Measurements from ENCODE around the gene SCYGR6. TPM values are rescaled to one million over a fixed set of nuclear protein-coding genes. Genes with fewer than 3 reads are reported as not detected.

SCYGR6 gene
- total and polyA plus RNA-seq, 3 donors from 2014 or later = not detected

DNA sequence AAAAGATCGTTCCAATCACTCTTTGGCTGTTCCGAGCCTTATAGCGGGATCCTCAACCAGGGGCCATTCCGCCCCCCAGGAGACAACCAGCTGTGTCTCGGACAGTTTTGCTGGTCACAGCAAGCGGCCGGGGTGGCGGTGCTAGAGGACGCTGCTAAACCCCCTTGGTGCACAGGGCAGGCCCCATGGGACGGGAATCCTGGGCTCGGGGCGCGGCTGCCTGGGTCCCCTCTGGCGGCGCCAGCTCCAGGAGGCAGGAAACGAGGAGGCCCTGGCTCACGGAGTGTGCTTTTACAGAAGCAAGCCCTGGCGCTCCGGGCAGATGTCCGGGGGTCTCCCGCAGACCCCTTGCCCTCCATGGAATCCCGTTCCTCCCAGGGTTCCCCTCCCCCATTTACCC lies 43.3 kb upstream of the SCYGR6 start:
- no peak for DNase-seq
- Histone ChIP-seq H3K36me3 (ENCODE audit: low read depth, missing control alignments) (no peaks in the 10 kb centered on the region), H3K4me3 (peak overlapping the region; percentile 13 to 32), H3K27me3 (no peaks in the 10 kb centered on the region), H3K27ac (no peak overlapping the region), H3K9me3 (no peaks in the 10 kb centered on the region), H3K4me1 (no peaks in the 10 kb centered on the region)
- intact Hi-C loops (cut with DNase I; ENCODE audit: low total_unique reads) = no loop called here
- TF ChIP-seq, protein P1, sequence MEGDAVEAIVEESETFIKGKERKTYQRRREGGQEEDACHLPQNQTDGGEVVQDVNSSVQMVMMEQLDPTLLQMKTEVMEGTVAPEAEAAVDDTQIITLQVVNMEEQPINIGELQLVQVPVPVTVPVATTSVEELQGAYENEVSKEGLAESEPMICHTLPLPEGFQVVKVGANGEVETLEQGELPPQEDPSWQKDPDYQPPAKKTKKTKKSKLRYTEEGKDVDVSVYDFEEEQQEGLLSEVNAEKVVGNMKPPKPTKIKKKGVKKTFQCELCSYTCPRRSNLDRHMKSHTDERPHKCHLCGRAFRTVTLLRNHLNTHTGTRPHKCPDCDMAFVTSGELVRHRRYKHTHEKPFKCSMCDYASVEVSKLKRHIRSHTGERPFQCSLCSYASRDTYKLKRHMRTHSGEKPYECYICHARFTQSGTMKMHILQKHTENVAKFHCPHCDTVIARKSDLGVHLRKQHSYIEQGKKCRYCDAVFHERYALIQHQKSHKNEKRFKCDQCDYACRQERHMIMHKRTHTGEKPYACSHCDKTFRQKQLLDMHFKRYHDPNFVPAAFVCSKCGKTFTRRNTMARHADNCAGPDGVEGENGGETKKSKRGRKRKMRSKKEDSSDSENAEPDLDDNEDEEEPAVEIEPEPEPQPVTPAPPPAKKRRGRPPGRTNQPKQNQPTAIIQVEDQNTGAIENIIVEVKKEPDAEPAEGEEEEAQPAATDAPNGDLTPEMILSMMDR (IDR thresholded peaks at IDR 0.05) = no peak
- no peak for TF ChIP-seq POLR2A (IDR thresholded peaks at IDR 0.05)
- WGBS, 2 donors = 23 to 82% methylated on average over 9 to 22 of the region's 22 CpGs

DNA sequence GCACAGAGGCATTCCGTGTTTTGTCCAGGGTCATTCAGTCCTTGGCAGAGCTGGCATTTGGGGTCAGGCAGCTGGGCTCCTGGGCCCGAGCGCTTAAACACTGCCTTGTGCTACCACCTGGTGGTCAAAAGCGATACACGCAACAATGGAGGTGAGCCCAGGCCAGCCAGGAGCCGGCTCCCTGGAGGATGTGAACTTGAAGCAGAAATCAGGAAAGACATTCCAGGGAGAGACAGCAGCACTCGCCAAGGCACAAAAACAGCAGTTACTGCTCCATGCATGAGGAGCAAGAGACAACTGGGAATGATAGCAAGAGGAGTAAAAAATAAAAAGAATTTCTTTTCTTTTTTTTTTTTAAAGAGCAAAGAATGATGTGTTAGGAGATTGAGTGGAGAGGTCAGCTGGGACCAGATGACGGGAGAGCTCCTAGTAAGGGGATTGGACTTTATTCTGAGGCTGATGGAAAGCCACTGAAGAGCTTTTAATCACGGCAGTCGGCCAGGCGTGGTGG lies 41.9 kb upstream of the SCYGR6 start:
- 33 to 35% methylated on average over 11 of the region's 11 CpGs for WGBS, 2 donors
- intact Hi-C loops (cut with DNase I; ENCODE audit: low total_unique reads) = no loop called here
- H3K4me3 ChIP-seq = no peak overlapping the region
- no peaks in the 10 kb centered on the region for H3K9me3 ChIP-seq
- TF ChIP-seq, protein P1 (IDR thresholded peaks at IDR 0.05) = peak; percentile 77 to 85 (median 83)
- no peak for TF ChIP-seq POLR2A (IDR thresholded peaks at IDR 0.05)
- no peaks in the 10 kb centered on the region for H3K36me3 ChIP-seq (ENCODE audit: low read depth, missing control alignments)
- DNase-seq = peak; percentile 90
- H3K27ac ChIP-seq = no peak overlapping the region
- H3K4me1 ChIP-seq = no peaks in the 10 kb centered on the region
- no peaks in the 10 kb centered on the region for H3K27me3 ChIP-seq

DNA sequence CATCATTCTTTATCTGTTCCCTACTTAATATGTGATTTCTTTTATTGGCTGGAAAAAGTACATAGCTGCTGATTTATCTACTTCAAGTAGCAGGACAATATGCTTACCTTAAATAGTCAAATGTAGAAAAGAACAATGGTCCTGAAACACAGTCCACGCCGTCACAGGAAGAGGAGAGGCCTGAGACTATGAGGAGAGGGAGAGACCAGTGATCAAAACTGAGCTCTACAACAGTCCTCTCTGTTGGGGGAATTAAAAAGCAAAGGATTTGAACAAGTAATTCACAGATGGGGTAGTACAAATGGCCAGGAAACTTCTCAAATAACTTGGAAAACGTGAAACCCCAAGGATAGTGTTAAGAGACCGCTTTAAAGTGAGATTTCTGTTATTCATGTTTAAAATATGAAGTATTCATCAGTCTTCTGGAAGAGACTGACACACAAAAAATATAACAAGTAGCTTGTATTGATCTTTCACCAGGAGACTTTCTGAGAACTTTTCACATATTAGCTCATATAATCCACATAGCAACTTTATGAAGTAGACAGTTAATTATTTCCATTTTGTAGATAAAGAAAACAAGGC lies 41.3 kb upstream of the SCYGR6 start:
- Histone ChIP-seq H3K36me3 (ENCODE audit: low read depth, missing control alignments) (no peaks in the 10 kb centered on the region), H3K4me3 (no peak overlapping the region), H3K27me3 (no peaks in the 10 kb centered on the region), H3K27ac (no peak overlapping the region), H3K4me1 (no peaks in the 10 kb centered on the region), H3K9me3 (no peaks in the 10 kb centered on the region)
- DNase-seq = no peak
- intact Hi-C loops (cut with DNase I; ENCODE audit: low total_unique reads) = no loop called here
- WGBS, 2 donors = 48 to 50% methylated on average over 4 of the region's 4 CpGs
- no peak for TF ChIP-seq POLR2A (IDR thresholded peaks at IDR 0.05)
- TF ChIP-seq, protein P1 (IDR thresholded peaks at IDR 0.05) = no peak

DNA sequence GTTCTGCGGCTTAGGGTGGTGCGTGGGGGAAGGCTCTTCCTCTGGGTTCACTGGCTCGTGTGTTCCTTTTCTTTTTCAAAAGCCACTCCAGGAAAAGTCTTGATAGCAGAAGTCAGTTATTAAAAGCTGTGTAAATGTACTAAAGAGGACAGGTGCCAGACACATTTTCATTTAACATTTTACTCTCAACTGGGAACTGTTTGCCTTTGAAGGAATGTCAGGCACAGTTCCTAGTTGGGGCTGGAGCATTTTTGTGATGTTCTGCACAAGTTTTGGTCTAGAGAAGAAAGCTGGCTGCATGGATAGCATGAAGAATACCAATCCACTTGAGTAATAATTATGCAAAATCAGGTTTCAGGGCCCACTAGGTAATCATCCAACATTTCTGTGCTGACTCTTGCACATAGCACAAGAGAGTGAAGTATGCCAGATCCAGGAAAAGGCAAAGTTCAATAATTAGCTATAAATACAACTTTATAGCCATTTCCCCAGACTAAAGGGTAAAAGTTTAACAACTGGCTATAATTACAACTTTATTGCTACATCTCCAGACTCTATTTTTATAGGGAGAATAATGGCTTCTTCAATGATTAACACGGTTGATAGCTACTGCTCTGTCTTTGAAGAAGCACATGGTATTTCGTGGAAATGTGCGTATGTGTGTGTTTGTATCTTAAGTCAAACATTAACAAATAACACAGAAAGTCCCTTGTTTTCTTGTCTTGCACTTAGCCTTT lies 37.4 kb upstream of the SCYGR6 start:
- TF ChIP-seq, protein P1 (IDR thresholded peaks at IDR 0.05) = no peak
- no peak for TF ChIP-seq POLR2A (IDR thresholded peaks at IDR 0.05)
- intact Hi-C loops (cut with DNase I; ENCODE audit: low total_unique reads) = no loop called here
- no peak overlapping the region for H3K4me3 ChIP-seq
- no peak for DNase-seq
- no peak overlapping the region for H3K27ac ChIP-seq
- no peaks in the 10 kb centered on the region for H3K4me1 ChIP-seq
- 60 to 72% methylated on average over 6 of the region's 6 CpGs for WGBS, 2 donors
- no peaks in the 10 kb centered on the region for H3K27me3 ChIP-seq
- no peaks in the 10 kb centered on the region for H3K9me3 ChIP-seq
- H3K36me3 ChIP-seq (ENCODE audit: low read depth, missing control alignments) = no peaks in the 10 kb centered on the region
